CD4-positive, alpha-beta T cell treated with Interleukin-6 for 4 hours (primary cell): ENCODE results near the gene ARF1.

ENCODE experiments used
- DNase-seq: peaks from one replicate; pipeline ENCODE4 v3.0.0-alpha.2; 2020; ENCODE audit warnings: mixed read lengths

ARF1 gene

GRCh38 chr1:228050571-228051231 lies 31.8 kb upstream of the ARF1 start:
- DNase-seq = no peak

GRCh38 chr1:228058172-228058948 lies 24.1 kb upstream of the ARF1 start:
- no peak for DNase-seq

GRCh38 chr1:228058949-228059633 lies 23.4 kb upstream of the ARF1 start:
- peak; percentile 62 for DNase-seq

GRCh38 chr1:228059634-228060457 lies 22.7 kb upstream of the ARF1 start:
- DNase-seq = peak; percentile 78

- no peak for DNase-seq
Measured at GRCh38 chr1:228060458-228061190, 21.9 kb upstream of the ARF1 start.

GRCh38 chr1:228061411-228062084 lies 21.0 kb upstream of the ARF1 start:
- DNase-seq = no peak

GRCh38 chr1:228062085-228062791 lies 20.3 kb upstream of the ARF1 start:
- no peak for DNase-seq

GRCh38 chr1:228062812-228063211 lies 19.7 kb upstream of the ARF1 start:
- DNase-seq = no peak

GRCh38 chr1:228063251-228064191 lies 19.0 kb upstream of the ARF1 start:
- DNase-seq = no peak

GRCh38 chr1:228064296-228064695 lies 18.2 kb upstream of the ARF1 start:
- no peak for DNase-seq

GRCh38 chr1:228064741-228065542 lies 17.6 kb upstream of the ARF1 start:
- no peak for DNase-seq

- DNase-seq = no peak
Measured at GRCh38 chr1:228065543-228066347, 16.8 kb upstream of the ARF1 start.

GRCh38 chr1:228066416-228066815 lies 16.1 kb upstream of the ARF1 start:
- DNase-seq = no peak

GRCh38 chr1:228066891-228067654 lies 15.4 kb upstream of the ARF1 start:
- DNase-seq = no peak

GRCh38 chr1:228068359-228068758 lies 14.1 kb upstream of the ARF1 start:
- DNase-seq = no peak

GRCh38 chr1:228070173-228070572 lies 12.3 kb upstream of the ARF1 start:
- DNase-seq = no peak

- DNase-seq = no peak
Measured at GRCh38 chr1:228070851-228071250, 11.7 kb upstream of the ARF1 start.
